ENCODE data around the gene ATAD3B.
"Not testable (repeated sequence)": the region's sequence is repeated elsewhere in the genome, so short reads cannot be mapped to it uniquely, and the experiment has no call there.

Gene ATAD3B

GRCh38 chr1:1481811-1482210 lies 10.2 kb downstream of the ATAD3B start:
- DNase-seq (ENCODE audit: low spot score): not testable (repeated sequence)

- no peak for DNase-seq (ENCODE audit: low spot score)
These were observed 11.3 kb downstream of the ATAD3B start for GRCh38 chr1:1482856-1483255.

- DNase-seq (ENCODE audit: low spot score): no peak
These were observed 12.1 kb downstream of the ATAD3B start for GRCh38 chr1:1483714-1484113.

GRCh38 chr1:1484976-1485750 lies 13.6 kb downstream of the ATAD3B start:
- DNase-seq (ENCODE audit: low spot score): not testable (repeated sequence)

GRCh38 chr1:1485755-1486317 lies 14.3 kb downstream of the ATAD3B start:
- DNase-seq (ENCODE audit: low spot score): not testable (repeated sequence)

GRCh38 chr1:1487701-1488100 lies 16.1 kb downstream of the ATAD3B start:
- DNase-seq (ENCODE audit: low spot score): no peak

- no peak for DNase-seq (ENCODE audit: low spot score)
These were observed 17.7 kb downstream of the ATAD3B start for GRCh38 chr1:1489231-1489630.

- DNase-seq (ENCODE audit: low spot score): no peak
These were observed 18.3 kb downstream of the ATAD3B start for GRCh38 chr1:1489861-1490260.

GRCh38 chr1:1490633-1491230 lies 19.2 kb downstream of the ATAD3B start:
- DNase-seq (ENCODE audit: low spot score): no peak

- no peak for DNase-seq (ENCODE audit: low spot score)
These were observed 20.0 kb downstream of the ATAD3B start for GRCh38 chr1:1491601-1492000.

- not testable (repeated sequence) for DNase-seq (ENCODE audit: low spot score)
These were observed 22.7 kb downstream of the ATAD3B start for GRCh38 chr1:1494311-1494710.

GRCh38 chr1:1495461-1495975 lies 24.0 kb downstream of the ATAD3B start:
- not testable (repeated sequence) for DNase-seq (ENCODE audit: low spot score)

GRCh38 chr1:1504777-1505365 lies 33.3 kb downstream of the ATAD3B start:
- peak; percentile 61 for DNase-seq (ENCODE audit: low spot score)

GRCh38 chr1:1505366-1505798 lies 33.8 kb downstream of the ATAD3B start:
- not testable (repeated sequence) for DNase-seq (ENCODE audit: low spot score)

GRCh38 chr1:1505801-1506200 lies 34.2 kb downstream of the ATAD3B start:
- DNase-seq (ENCODE audit: low spot score): not testable (repeated sequence)

GRCh38 chr1:1507305-1507704 lies 35.7 kb downstream of the ATAD3B start:
- no peak for DNase-seq (ENCODE audit: low spot score)

GRCh38 chr1:1508775-1509464 lies 37.4 kb downstream of the ATAD3B start:
- not testable (repeated sequence) for DNase-seq (ENCODE audit: low spot score)

GRCh38 chr1:1509465-1509850 lies 37.9 kb downstream of the ATAD3B start:
- not testable (repeated sequence) for DNase-seq (ENCODE audit: low spot score)

GRCh38 chr1:1510912-1511532 lies 39.5 kb downstream of the ATAD3B start:
- DNase-seq (ENCODE audit: low spot score): no peak

- peak; percentile 95 for DNase-seq (ENCODE audit: low spot score)
These were observed 40.1 kb downstream of the ATAD3B start, which contains the start of gene ATAD3A for GRCh38 chr1:1511533-1512285. TSS of gene ATAD3A (plus strand) at chr1:1512162. CDS start at chr1:1512269, 107 bp downstream.

GRCh38 chr1:1512425-1512824 lies 40.9 kb downstream of the ATAD3B start:
- DNase-seq (ENCODE audit: low spot score): peak; percentile 37

All from D341Med (cell line).